ENCODE measurements around the gene LATS1.

Gene LATS1

DNA sequence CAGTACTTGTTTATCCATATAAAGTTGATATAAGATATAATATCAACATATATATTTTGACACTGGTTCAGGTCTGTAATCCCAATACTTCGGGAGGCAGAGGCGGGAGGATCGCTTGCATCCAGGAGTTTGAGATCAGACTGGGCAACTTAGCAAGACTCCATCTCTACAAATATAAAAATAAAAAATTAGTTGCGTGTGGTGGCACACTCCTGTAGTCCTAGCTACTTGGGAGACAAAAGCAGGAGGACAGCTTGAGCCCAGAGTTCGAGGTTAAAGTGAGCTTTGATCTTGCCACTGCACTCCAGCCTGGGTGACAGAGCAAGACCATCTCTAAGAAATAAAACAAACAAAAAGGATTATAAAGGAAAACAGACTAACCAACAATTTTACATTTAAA, 60.5 kb downstream of the LATS1 start:
- DNase-seq = no peak

DNA sequence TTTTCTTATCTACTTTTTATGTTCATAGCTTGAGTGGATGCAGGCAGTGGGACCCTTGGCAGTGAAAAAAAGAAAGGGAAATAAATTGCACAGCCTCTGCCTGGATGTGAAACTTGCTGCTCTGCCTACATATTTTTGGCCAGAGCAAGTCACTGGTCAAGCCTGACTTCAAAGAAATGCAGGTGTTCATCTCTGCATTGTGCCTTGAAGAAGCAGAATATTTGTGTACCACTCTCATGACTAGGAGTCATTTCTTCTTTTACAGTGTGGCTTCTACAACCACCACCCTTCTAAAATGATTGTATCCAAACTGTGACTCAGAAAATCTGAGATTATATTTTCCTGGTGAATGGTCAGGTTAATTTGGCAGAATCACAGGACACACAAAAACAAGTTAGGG, 66.8 kb downstream of the LATS1 start:
- no peak for DNase-seq

DNA sequence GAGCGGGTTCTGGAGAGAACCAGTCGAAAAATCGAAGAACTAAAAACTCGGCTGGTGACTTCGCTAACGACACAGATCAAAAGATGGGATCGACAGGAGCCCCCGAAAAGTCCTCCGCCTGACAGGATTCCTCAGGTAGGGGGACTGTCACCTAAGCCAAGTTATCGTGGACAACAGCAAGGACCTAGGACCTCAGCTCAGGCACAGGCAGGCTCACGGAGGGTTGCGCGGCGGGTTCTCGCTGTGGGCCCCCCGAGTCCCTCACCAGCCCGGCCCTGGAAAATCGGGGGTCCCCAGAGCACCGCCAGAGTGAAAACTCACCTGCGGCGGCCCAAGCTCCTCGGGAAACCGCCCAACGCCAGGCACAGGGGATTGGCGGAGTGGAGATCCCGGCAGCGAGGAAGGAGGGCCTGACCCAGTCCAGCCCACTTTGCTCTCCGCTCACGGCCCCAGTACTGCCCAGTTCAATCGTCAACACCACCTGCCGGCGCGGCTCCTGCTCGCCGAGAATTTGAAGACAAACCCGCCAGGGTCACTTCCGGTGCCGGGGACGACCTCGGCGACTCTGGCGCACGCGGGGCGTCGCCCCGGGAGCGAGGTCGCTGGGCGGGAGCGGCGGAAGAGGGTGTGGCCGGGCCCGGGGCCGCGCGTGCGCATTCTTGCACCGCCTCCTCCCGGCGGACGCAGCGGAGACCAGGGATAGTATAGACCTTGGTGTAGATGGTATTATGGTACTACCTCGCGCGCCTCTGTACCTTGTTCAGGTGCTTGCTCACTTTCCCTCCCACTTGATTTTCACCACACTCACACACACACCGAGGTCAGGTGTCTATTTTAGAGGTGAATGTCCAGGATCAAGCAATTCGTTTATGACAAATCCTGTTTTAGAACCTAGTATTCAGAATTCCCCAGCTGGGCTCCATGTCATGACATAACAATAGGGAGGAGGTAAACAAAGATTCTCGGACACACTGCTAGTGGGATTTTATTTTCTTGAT, 69.5 kb downstream of the LATS1 start, which contains the start of gene KATNA1:
TSS of gene KATNA1 (minus strand) at position 567 of the 998 bp plus-strand sequence. CDS start 10,167 bp downstream, outside the sequence.
- peak; percentile 57 for DNase-seq

DNA sequence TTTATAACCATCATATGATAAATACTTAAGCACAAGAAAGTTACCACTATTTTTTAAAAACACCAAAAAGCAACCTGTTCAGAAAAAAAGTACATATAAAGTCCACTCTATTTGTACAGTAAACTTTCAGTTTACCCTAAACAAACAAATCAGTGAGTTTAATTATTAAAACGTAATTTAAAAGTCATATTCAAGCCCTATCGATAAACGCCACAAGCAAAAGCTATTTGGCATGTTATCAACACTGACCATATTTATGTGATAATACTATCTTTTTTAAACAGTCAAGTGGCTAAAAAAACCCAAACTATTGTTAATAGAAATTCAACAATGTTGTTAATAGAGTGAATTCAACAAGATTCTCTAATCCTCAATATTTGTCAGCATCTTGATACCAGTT, 71.3 kb downstream of the LATS1 start:
- DNase-seq = no peak

DNA sequence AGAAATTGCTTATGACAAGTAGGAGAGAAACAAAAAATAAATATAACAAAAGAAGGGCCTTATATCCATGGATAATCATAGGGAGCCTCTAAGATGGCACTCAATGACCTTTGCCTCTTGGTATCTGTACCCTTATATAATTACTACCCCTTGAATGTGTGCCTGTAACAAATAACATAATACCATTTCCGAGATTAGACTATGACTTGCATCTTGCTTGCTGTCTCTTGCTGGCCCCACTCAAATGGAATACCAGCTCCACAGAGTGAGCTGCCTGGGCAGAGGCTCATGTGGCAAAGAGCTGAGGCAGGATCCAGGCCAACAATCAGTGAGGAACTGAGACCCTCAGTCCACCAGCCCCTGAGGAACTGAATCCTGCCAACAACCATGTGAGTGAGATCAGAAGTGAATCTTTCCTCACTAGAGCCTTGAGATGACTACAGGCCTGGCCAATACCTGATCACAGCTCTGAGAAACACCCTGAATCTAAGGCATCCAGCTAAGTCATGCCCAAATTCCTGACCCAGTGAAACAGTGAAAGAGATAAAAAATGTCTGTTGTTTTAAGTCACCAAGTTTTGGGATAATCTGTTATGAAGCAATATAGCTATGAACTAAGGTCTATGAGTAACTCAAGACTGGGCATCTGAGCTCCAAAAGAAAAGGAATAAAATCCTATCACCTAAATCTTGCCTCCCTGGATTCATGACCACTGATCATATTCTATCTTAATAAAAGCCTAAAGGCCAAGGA, 74.9 kb downstream of the LATS1 start:
- no peak for DNase-seq

DNA sequence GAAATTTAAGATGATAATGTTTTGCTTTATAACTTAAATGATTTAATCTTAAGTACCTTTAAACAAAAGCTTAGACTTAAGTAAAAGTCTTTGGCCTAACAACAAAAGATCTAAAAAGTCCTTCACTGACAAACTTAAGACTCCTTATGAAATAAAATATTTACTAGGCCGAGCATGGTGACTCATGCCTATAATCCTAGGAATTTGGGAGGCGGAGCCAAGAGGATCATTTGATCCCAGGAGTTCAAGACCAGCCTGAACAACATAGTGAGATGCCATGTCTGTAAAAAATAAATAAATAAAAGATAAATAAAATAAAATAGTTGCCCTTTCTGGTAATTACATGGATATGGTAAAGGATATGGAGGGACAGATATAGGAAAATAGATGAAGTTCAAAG, 81.8 kb downstream of the LATS1 start:
- DNase-seq = no peak

DNA sequence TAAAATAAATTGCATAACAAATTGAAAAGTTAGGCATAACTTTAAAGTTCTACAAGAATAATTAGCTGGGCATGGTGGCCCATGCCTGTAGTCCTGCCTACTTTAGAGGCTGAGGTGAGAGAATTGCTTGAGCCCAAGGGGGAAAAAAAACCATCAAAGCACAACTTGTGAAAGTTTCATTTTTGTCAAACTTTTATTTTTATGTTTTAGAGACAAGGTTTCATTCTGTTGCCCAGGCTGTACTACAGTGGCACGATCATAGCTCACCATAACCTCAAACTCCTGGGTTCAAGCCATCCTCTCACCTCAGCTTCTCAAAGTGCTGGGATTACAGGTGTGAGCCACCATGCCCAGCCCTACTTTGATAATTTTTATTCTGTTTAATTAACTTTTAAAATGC, 83.6 kb downstream of the LATS1 start:
- DNase-seq = no peak

DNA sequence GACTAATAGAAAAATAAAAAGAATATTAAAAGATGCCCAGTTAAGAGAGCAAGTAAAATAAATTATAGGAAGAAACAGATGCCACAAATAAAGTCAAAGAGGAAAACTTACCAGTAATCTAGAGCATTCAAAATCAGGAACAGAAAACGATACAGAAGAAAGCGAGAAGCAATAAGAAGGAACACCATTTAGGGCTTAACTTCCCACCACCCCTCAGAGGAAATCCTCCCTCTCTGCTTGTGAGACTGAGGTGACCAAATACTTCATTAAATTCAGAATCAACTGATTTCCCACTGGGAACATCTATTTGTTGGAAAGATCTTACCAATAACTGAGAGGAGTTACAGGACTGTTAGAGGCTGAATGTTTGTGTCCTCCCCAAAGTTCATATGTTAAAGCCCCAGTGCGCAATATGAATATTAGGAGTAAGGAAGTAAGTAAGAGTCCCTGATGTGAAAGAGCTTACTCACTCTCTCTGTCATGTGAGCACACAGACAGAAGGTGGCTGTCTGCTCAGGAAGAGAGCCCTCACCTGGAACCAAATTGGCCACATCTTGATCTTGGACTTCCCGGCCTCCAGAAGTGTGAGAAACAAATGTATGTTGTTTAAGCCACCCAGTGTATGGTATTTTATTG, 88.9 kb downstream of the LATS1 start:
- DNase-seq = no peak

DNA sequence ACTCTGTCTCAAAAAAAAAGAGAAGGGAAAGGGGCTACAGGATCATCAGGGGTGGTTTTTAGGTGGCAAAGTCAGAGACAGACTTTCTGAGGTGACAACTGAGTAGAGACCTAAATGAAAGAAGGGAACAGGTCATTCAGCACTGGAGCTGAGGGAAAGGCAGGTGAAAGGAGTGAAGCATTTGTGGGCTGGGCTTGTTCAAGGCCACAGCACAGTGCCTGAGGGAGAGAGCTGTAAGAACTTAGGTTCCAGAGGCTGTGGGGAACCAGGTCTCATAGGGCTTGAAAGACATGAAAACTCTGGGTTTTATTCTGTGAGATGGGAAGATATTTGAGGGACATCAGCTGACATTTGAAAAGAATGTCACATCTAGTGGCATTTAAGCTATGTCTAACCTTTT, 90.2 kb downstream of the LATS1 start:
- DNase-seq = no peak

DNA sequence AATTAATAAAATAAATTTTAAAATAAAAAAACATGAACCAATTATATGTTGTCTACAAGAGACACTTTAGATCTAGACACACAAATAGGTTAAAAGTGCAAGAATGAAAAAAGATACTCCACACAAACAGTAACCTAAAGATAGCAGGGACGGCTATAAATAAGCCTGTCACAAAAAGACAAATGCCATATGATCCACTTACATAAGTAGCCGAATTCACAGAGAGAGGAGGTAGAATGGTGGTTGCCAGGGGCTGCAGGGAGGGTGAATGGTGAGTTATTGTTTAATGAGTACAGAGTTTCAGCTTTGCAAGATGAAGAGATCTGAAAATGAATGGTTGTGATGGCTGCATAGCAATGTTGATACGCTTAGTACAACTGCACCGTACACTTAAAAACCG, 102.1 kb downstream of the LATS1 start:
- DNase-seq = no peak

DNA sequence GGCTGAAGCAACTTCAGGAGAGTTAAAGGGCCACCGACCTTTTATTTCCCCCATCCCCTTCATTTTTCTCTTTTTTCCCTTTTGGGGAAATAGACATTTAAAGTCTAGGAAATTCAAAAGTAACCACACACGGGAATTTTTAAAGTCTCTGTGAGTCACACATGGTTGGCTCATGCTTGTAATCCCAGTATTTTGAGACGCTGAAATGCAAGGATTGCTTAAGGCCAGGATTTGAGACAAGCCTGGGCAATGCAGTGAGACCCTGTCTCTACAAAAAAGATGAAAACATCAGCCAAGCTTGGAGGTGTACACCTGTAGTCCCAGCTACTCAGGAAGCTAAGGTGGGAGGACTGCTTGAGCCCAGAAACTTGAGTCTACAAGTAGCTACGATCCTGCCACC, 103.6 kb downstream of the LATS1 start:
- DNase-seq = no peak

DNA sequence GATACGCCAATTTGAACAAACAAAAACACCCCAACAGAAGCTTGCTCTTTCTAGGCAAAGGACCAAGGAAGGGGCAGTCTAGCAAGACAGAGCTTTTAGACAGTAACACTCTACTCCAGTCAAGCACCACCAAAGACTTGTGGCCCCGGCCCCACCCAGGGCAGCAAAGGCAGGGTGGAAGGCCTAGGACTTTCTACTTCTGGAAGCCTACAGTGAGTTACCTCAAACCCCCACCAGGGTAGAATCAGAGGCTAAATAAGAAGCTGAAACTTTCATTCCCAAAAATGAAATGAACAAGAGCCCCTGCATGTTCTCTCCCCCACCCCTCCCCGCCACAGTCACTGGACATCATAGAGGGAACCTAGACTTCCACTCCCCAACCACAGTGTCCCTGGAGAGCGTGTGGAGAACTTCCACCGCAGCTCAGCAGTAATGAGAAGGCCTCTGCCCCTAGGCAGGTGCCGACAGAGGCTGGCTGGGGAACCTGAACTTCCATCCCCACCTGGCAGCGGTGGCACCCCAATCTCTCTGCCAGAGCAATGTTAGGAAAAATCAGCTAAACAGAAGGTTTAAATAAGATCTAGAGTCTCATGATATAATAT, 109.4 kb downstream of the LATS1 start:
- no peak for DNase-seq
